HCT116 (cell line): ENCODE measurements around the gene HPS1. TPM values are rescaled to one million over a fixed set of nuclear protein-coding genes. Genes with fewer than 3 reads are reported as not detected.

Experiments used
- ATAC-seq: fragments of 200-7000 bp; cut with Tn5 transposase; 2 replicates; pipeline ENCODE4 v1.9.1; 2020; ENCODE audit warnings: mild to moderate bottlenecking, moderate library complexity
- BruUV-seq: library from RNA; stranded (reverse); fragments of 400-500 nt; replicated peaks from 2 replicates; lab custom pipeline; 2021; lab: Mats Ljungman, UMichigan
- CTCF ChIA-PET: fragments of 300-600 bp; sonication (Branson Sonifier 250); formaldehyde crosslinking; loops from one replicate; lab custom pipeline; 2021; ENCODE audit warnings: antibody characterized with exemption; lab: Charles Lee
- POLR2A ChIA-PET: fragments of 300-600, 350-600 bp; sonication (Branson Sonifier 250); formaldehyde crosslinking; loops from one replicate; lab custom pipeline; 2021; ENCODE audit warnings: antibody characterized with exemption; lab: Charles Lee
- RAD21 ChIA-PET, 2 experiments: fragments of 300-600 bp; sonication (Branson Sonifier 250); formaldehyde crosslinking; loops; one replicate each; lab custom pipeline; 2023; ENCODE audit warnings: low total read pairs in 2 of 2; ENCODE audit not compliant: uncharacterized antibody in 2 of 2, unreplicated experiment in 2 of 2, low non-redundant PET in 1 of 2; lab: Charles Lee
- DNase-seq: peaks from one replicate; pipeline ENCODE4 v3.0.0-alpha.2; 2010; ENCODE audit warnings: low read depth, low spot score
- H2AFZ ChIP-seq: fragments of 200-600 bp; shearing (Covaris generic), sonication (generic); 2 replicates; pipeline ENCODE4 v1.6.1; 2017; ENCODE audit warnings: low read depth, mixed run types, mixed read lengths, antibody characterized with exemption, low read length; ENCODE audit not compliant: poor library complexity, severe bottlenecking
- H3K27ac ChIP-seq: 2 replicates; pipeline ENCODE4 v1.5.1; 2012; ENCODE audit warnings: low read depth, low read length
- H3K27me3 ChIP-seq: fragments of 200-600 bp; sonication (generic); 2 replicates; pipeline ENCODE4 v1.6.1; 2016; ENCODE audit warnings: mixed run types, low read length, mixed read lengths; ENCODE audit not compliant: insufficient read depth
- H3K36me3 ChIP-seq, 2 experiments: fragments of 200-500 bp in 1 of 2; fragments of 200-600 bp in 1 of 2; sonication (Bioruptor generic) in 1 of 2; sonication (generic) in 1 of 2; 2 replicates each; pipeline versions ENCODE4 v1.5.1 to v1.6.1; 2014 to 2016; ENCODE audit warnings: low read length in 2 of 2, inconsistent platforms in 1 of 2, mixed read lengths in 1 of 2, mixed run types in 1 of 2; ENCODE audit not compliant: insufficient read depth in 2 of 2, control insufficient read depth in 1 of 2
- H3K4me1 ChIP-seq, 2 experiments: fragments of 200-600 bp in 1 of 2; sonication (generic) in 1 of 2; 2 replicates each; pipeline versions ENCODE4 v1.5.1 to v1.6.1; 2012 to 2017; ENCODE audit warnings: low read length in 2 of 2, inconsistent platforms in 1 of 2, mild to moderate bottlenecking in 1 of 2, mixed read lengths in 1 of 2, mixed run types in 1 of 2, moderate library complexity in 1 of 2; ENCODE audit not compliant: insufficient read depth in 2 of 2, control insufficient read depth in 1 of 2
- H3K4me2 ChIP-seq: fragments of 200-600 bp; sonication (generic); 2 replicates; pipeline ENCODE4 v1.6.1; 2017; ENCODE audit warnings: mixed run types, low read length, mixed read lengths
- H3K4me3 ChIP-seq, 2 experiments: fragments of 200-600 bp in 1 of 2; sonication (generic) in 1 of 2; replicated peaks in 1 of 2; 2 replicates each; pipeline ENCODE4 v1.5.1; 2011 to 2016; ENCODE audit warnings: low read length in 2 of 2, control low read depth in 1 of 2, low read depth in 1 of 2, mild to moderate bottlenecking in 1 of 2, mixed read lengths in 1 of 2, mixed run types in 1 of 2
- H3K79me2 ChIP-seq: fragments of 200-600 bp; sonication (generic); 2 replicates; pipeline ENCODE4 v1.6.1; 2017; ENCODE audit warnings: mild to moderate bottlenecking, mixed run types, low read length, moderate library complexity, mixed read lengths; ENCODE audit not compliant: insufficient read depth
- H3K9ac ChIP-seq: fragments of 200-600 bp; sonication (generic); 2 replicates; pipeline ENCODE4 v1.6.1; 2016; ENCODE audit warnings: low read length, mixed read lengths
- H3K9me2 ChIP-seq: fragments of 200-600 bp; sonication (generic), shearing (Covaris generic); 2 replicates; pipeline ENCODE4 v1.6.1; 2017; ENCODE audit warnings: mixed run types, mild to moderate bottlenecking, moderate library complexity; ENCODE audit not compliant: insufficient read depth
- H3K9me3 ChIP-seq, 2 experiments: fragments of 200-500 bp in 1 of 2; fragments of 200-600 bp in 1 of 2; sonication (Bioruptor generic) in 1 of 2; sonication (generic) in 1 of 2; 2 replicates each; pipeline ENCODE4 v1.6.1; 2014 to 2017; ENCODE audit warnings: low read length in 2 of 2, mixed read lengths in 2 of 2, inconsistent platforms in 1 of 2, low read depth in 1 of 2, mild to moderate bottlenecking in 1 of 2, mixed run types in 1 of 2, moderate library complexity in 1 of 2; ENCODE audit not compliant: control insufficient read depth in 1 of 2, insufficient read depth in 1 of 2
- H4K20me1 ChIP-seq: fragments of 200-600 bp; sonication (generic), shearing (Covaris generic); 2 replicates; pipeline ENCODE4 v1.6.1; 2017; ENCODE audit warnings: mixed run types, mild to moderate bottlenecking, moderate library complexity; ENCODE audit not compliant: insufficient read depth
- CBX3 ChIP-seq: IDR thresholded peaks from 2 replicates; pipeline ENCODE4 v1.6.1; 2012; ENCODE audit warnings: low read depth
- EGR1 ChIP-seq: IDR thresholded peaks from 2 replicates; pipeline ENCODE4 v1.6.1; 2012; ENCODE audit warnings: low read depth
- ELF1 ChIP-seq: IDR thresholded peaks from 2 replicates; pipeline ENCODE4 v1.6.1; 2012; ENCODE audit warnings: low read depth, borderline replicate concordance
- FOSL1 ChIP-seq: IDR thresholded peaks from 2 replicates; pipeline ENCODE4 v1.6.1; 2012; ENCODE audit warnings: low read depth
- JUND ChIP-seq: IDR thresholded peaks from 2 replicates; pipeline ENCODE4 v1.6.1; 2012
- MAX ChIP-seq: IDR thresholded peaks from 2 replicates; pipeline ENCODE4 v1.6.1; 2012
- POLR2A ChIP-seq: IDR thresholded peaks from 2 replicates; pipeline ENCODE4 v1.7.0; 2011; ENCODE audit warnings: borderline replicate concordance; ENCODE audit not compliant: insufficient read depth, insufficient read length; ENCODE audit errors: extremely low read depth
- POLR2AphosphoS5 ChIP-seq: IDR thresholded peaks from 2 replicates; pipeline ENCODE4 v1.6.1; 2011; ENCODE audit warnings: mild to moderate bottlenecking, low read depth, low read length, moderate library complexity
- RAD21 ChIP-seq: IDR thresholded peaks from 2 replicates; pipeline ENCODE4 v1.6.1; 2012; ENCODE audit warnings: low read depth, mild to moderate bottlenecking
- SIN3A ChIP-seq: IDR thresholded peaks from 2 replicates; pipeline ENCODE4 v1.6.1; 2012; ENCODE audit warnings: low read depth
- TCF7L2 ChIP-seq: IDR thresholded peaks from 2 replicates; pipeline ENCODE4 v1.7.0; 2011; ENCODE audit warnings: borderline replicate concordance, inconsistent platforms; ENCODE audit not compliant: insufficient read depth, insufficient read length; ENCODE audit errors: extremely low read depth
- ZBTB33 ChIP-seq: IDR thresholded peaks from 2 replicates; pipeline ENCODE4 v1.6.1; 2011; ENCODE audit warnings: mild to moderate bottlenecking, low read length, moderate library complexity; ENCODE audit not compliant: insufficient replicate concordance; ENCODE audit errors: extremely low read depth
- ZNF274 ChIP-seq: fragments of 200-500 bp; sonication (Bioruptor generic); IDR thresholded peaks from 2 replicates; pipeline ENCODE4 v1.6.1; 2014; ENCODE audit warnings: mild to moderate bottlenecking, low read depth, low read length, inconsistent platforms
- intact Hi-C: fragments of 100-400 bp; cut with micrococcal nuclease; formaldehyde crosslinking; loops from 2 replicates; pipeline ENCODE4 v1.10.0; 2022
- total RNA-seq: library from RNA; stranded (reverse); gene quantifications from one replicate; pipeline ENCODE4 v1.2.1, GENCODE V29; 2021; ENCODE audit not compliant: unreplicated experiment
- TF ChIP-seq, protein P1 (sequence below), 3 experiments: fragments of 200-600 bp in 1 of 3; sonication (generic) in 1 of 3; IDR thresholded peaks in 2 of 3; conservative IDR thresholded peaks in 1 of 3; 2 replicates each; pipeline ENCODE4 v1.5.1; 2012 to 2017; ENCODE audit warnings: low read depth in 2 of 3, low read length in 2 of 3, antibody characterized with exemption in 1 of 3, borderline replicate concordance in 1 of 3, control low read depth in 1 of 3, mild to moderate bottlenecking in 1 of 3, mixed read lengths in 1 of 3, mixed run types in 1 of 3, moderate library complexity in 1 of 3; ENCODE audit not compliant: insufficient read depth in 1 of 3

Gene HPS1
- total RNA-seq, 1 experiment from 2014 or later: 64.3 TPM

DNA sequence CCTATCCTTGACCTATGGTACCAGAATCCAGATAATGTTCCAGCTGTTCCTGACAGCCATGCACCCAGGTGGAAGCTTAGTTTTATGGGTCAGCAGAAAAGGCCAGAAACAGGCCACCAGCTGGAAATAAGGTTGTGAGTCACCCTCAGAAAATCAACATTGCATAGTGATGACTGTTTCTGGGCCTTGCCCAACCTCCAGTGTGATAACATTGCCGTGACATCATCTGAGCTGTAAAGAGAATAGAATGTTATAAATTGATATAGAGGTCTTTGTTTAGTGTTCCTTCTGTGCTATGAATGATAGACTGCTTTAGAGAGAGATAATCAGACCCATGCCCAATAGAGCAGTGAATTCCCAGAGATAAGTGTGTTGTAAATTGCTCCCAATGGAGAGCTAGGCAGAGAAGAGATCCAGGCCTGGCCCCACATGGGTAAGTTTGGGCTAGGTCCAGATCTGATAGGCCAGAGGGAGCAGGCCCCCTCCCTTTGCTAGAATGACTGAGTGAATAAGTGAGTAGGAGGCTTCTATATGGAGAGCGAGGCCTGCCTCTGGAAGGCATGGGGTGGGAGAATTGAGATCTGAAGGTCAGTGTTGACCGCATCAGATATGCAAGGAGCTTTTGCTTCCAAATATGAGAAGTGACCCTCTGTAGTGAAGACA lies 14.2 kb upstream of the HPS1 start (continued):
- TF ChIP-seq ELF1: no peak
- peak; percentile 64 for TF ChIP-seq POLR2AphosphoS5
- TF ChIP-seq SIN3A: peak; percentile 97
- TF ChIP-seq MAX: peak; percentile 43; the same call in 1 of the 2 replicates
- TF ChIP-seq, all 23 proteins: peak for 13

DNA sequence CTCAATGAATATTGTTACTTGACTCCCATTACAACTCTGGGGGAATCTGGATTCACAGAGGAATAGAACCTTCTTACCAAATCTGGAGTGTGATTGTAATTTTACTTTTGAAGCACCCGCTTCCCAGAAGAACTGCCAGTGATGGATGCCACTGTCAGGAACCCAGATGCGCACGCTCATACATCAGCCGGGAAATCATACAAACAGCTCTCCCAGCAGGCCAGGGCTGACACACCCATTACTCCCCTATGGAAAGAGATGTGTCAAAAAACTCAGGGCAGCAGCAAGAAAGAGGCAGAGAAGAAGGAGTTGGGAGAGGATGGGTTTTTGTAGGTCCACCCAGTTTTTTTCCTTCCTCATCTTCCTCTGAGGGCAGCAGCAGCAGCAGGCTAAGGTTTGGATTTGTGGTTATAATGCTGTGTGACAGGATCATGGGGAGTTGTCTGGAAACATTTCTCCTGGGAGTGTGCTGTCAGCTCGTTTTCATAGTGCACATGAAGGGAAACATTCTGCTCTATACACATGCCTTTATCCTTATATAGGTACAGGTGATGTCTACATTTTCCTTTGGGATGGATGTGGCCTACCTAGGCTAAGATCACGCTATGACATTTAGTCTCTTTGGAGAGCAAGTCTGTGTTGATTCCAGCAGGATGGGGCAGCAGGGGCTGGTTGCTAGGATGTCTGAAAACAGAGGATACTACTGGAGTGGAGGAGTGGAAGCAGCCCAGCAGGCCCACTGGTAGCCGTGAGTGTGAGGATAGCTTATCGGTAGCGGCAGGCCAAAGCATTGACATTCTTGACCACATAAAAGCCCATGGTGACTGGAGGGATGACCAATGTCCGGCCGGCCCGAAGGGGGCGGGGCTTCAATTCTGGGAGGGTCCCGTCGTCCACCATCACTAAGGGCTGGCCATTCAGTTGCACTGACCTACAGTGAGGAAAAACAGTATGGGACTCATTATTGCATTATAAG lies 12.4 kb upstream of the HPS1 start:
- H4K20me1 ChIP-seq: no peaks in the 10 kb centered on the region
- intact Hi-C loops: no loop called here
- DNase-seq (no peak), ATAC-seq (no peak)
- H3K9me2 ChIP-seq: no peaks in the 10 kb centered on the region
- POLR2A ChIA-PET: no interaction called here
- CTCF ChIA-PET: interaction anchor here (1.2 kb wide), 1 partner anchor 8 kb away, joined by 5 read pairs; no protein-coding TSS in a partner anchor
- RAD21 ChIA-PET: no interaction called here
- H3K9ac ChIP-seq: no peak overlapping the region
- no peak overlapping the region for H2AFZ ChIP-seq
- H3K36me3 ChIP-seq: no peaks in the 10 kb centered on the region
- peaks cover 11 to 14% of the 10 kb centered on the region in 2 experiments for H3K4me1 ChIP-seq
- no peaks in the 10 kb centered on the region; the same call in 1 of the 2 replicates for H3K27me3 ChIP-seq
- H3K4me3 ChIP-seq: no peak overlapping the region
- BruUV-seq: no TSS peak
- no peaks in the 10 kb centered on the region for H3K79me2 ChIP-seq
- no peak overlapping the region for H3K4me2 ChIP-seq
- no peaks in the 10 kb centered on the region for H3K9me3 ChIP-seq
- no peak overlapping the region for H3K27ac ChIP-seq
- no peak for TF ChIP-seq ZBTB33
- TF ChIP-seq TCF7L2: no peak
- TF ChIP-seq CBX3: no peak
- TF ChIP-seq FOSL1: no peak
- no peak for TF ChIP-seq RAD21
- TF ChIP-seq SIN3A: no peak
- no peak for TF ChIP-seq ZNF274
- no peak for TF ChIP-seq POLR2A
- TF ChIP-seq JUND: no peak
- TF ChIP-seq, protein P1, sequence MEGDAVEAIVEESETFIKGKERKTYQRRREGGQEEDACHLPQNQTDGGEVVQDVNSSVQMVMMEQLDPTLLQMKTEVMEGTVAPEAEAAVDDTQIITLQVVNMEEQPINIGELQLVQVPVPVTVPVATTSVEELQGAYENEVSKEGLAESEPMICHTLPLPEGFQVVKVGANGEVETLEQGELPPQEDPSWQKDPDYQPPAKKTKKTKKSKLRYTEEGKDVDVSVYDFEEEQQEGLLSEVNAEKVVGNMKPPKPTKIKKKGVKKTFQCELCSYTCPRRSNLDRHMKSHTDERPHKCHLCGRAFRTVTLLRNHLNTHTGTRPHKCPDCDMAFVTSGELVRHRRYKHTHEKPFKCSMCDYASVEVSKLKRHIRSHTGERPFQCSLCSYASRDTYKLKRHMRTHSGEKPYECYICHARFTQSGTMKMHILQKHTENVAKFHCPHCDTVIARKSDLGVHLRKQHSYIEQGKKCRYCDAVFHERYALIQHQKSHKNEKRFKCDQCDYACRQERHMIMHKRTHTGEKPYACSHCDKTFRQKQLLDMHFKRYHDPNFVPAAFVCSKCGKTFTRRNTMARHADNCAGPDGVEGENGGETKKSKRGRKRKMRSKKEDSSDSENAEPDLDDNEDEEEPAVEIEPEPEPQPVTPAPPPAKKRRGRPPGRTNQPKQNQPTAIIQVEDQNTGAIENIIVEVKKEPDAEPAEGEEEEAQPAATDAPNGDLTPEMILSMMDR (IDR thresholded peaks at IDR 0.05 in 2 of 3, conservative IDR thresholded peaks at IDR 0.05 in 1 of 3; ENCODE audit: borderline replicate concordance in 1 of 3, insufficient read depth in 1 of 3, low read depth in 2 of 3, low read length in 2 of 3): no peak
- TF ChIP-seq MAX: no peak
- TF ChIP-seq EGR1: no peak
